Thoracic aorta (tissue), 2 donors: ENCODE data around the gene ABCB11. TPM values are rescaled to one million over a fixed set of nuclear protein-coding genes. Genes with fewer than 3 reads are reported as not detected.

Experiments
- ATAC-seq: fragments of 150-250 bp; one replicate; pipeline ENCODE4 v1.8.0; 2017; ENCODE audit warnings: low read depth; ENCODE audit not compliant: insufficient number of reproducible peaks, low FRiP score
- DNase-seq: peaks from one replicate; pipeline ENCODE4 v3.0.0-alpha.2; 2020; ENCODE audit warnings: low spot score
- H3K27ac ChIP-seq, 2 donors: fragments of 200-600 bp; sonication (generic); 1 replicate in 1 of 2; 2 replicates in 1 of 2; pipeline ENCODE4 v1.5.1; 2016; ENCODE audit warnings: mild to moderate bottlenecking in 2 of 2, moderate library complexity in 2 of 2
- H3K27me3 ChIP-seq: fragments of 200-600 bp; sonication (generic); replicated peaks from 2 replicates; pipeline ENCODE4 v1.6.0; 2016; ENCODE audit warnings: mild to moderate bottlenecking; ENCODE audit not compliant: insufficient read depth
- H3K36me3 ChIP-seq: fragments of 200-600 bp; sonication (generic); one replicate; pipeline ENCODE4 v1.5.1; 2016
- H3K4me1 ChIP-seq, 2 donors: fragments of 200-600 bp; sonication (generic); 1 replicate in 1 of 2; 2 replicates in 1 of 2; pipeline versions ENCODE4 v1.5.1 to v1.6.0; 2016; ENCODE audit warnings: low read depth in 2 of 2, mild to moderate bottlenecking in 1 of 2; ENCODE audit not compliant: control insufficient read depth in 1 of 2
- H3K4me3 ChIP-seq: fragments of 200-600 bp; sonication (generic); 2 replicates; pipeline ENCODE4 v1.5.1; 2016; ENCODE audit warnings: mild to moderate bottlenecking
- H3K9me3 ChIP-seq: fragments of 200-600 bp; sonication (generic); 2 replicates; pipeline ENCODE4 v1.5.1; 2016
- total RNA-seq, 2 donors: library from RNA; depleted of rRNA; stranded (reverse); fragments of >200 nt; gene quantifications; one replicate each; pipeline versions ENCODE4 v1.1.0 to v1.2.3, GENCODE V29; 2016
- TF ChIP-seq, protein P1 (sequence below): fragments of 200-600 bp; sonication (generic); IDR thresholded peaks from one replicate; pipeline ENCODE4 v1.5.1; 2019; ENCODE audit warnings: antibody characterized with exemption

Gene ABCB11
- total RNA-seq, 2 donors from 2014 or later = not detected

DNA sequence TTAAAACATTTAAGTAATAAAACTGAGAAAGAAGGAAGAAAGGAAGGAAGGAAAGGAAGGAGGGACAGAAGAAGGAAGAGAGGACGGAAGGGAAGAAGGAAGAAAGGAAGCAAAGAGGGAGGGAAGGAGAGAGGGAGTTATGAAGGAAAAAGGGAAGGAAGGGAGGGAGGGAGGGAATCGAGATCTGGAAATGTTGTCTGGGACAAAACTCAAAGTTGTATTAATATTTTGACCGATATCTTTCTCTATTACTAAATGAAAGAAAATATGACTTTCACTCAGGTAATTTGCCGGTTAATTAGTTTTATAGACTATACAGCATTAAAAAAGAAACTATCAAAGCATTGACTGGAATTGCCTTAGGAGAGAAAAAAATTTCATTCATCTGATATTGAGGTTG is 85.6 kb downstream of the ABCB11 start:
- DNase-seq (no peak), ATAC-seq (no peak)
- no peaks in the 10 kb centered on the region for H3K27me3 ChIP-seq
- no peaks in the 10 kb centered on the region for H3K36me3 ChIP-seq
- no peak overlapping the region for H3K27ac ChIP-seq
- no peaks in the 10 kb centered on the region for H3K4me1 ChIP-seq
- H3K9me3 ChIP-seq = no peaks in the 10 kb centered on the region
- TF ChIP-seq, protein P1, sequence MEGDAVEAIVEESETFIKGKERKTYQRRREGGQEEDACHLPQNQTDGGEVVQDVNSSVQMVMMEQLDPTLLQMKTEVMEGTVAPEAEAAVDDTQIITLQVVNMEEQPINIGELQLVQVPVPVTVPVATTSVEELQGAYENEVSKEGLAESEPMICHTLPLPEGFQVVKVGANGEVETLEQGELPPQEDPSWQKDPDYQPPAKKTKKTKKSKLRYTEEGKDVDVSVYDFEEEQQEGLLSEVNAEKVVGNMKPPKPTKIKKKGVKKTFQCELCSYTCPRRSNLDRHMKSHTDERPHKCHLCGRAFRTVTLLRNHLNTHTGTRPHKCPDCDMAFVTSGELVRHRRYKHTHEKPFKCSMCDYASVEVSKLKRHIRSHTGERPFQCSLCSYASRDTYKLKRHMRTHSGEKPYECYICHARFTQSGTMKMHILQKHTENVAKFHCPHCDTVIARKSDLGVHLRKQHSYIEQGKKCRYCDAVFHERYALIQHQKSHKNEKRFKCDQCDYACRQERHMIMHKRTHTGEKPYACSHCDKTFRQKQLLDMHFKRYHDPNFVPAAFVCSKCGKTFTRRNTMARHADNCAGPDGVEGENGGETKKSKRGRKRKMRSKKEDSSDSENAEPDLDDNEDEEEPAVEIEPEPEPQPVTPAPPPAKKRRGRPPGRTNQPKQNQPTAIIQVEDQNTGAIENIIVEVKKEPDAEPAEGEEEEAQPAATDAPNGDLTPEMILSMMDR = no peak
- no peak overlapping the region for H3K4me3 ChIP-seq

DNA sequence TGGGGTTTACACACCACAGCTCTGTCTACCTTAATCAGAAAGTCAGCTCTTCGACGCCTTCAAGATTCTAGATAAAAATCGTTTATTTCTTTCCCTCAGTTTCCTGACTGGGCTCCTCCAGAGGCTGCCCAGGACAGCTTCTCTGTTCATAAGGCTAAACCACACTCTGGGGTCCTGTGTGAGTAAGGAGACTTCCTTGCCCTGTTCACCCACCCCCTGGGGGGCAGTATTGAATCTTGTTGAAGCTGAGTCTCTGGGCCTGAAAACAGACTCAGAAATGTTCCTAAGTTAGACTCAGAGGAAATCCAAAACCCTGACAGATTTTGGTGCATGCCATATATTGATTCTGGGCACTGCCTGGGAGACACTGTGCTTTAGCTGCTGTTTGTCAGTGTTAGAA is 87.1 kb downstream of the ABCB11 start:
- no peaks in the 10 kb centered on the region for H3K4me1 ChIP-seq
- no peak overlapping the region for H3K27ac ChIP-seq
- no peak overlapping the region for H3K4me3 ChIP-seq
- ATAC-seq (no peak), DNase-seq (no peak)
- H3K9me3 ChIP-seq = no peaks in the 10 kb centered on the region
- no peaks in the 10 kb centered on the region for H3K36me3 ChIP-seq
- no peaks in the 10 kb centered on the region for H3K27me3 ChIP-seq
- TF ChIP-seq, protein P1 = no peak

DNA sequence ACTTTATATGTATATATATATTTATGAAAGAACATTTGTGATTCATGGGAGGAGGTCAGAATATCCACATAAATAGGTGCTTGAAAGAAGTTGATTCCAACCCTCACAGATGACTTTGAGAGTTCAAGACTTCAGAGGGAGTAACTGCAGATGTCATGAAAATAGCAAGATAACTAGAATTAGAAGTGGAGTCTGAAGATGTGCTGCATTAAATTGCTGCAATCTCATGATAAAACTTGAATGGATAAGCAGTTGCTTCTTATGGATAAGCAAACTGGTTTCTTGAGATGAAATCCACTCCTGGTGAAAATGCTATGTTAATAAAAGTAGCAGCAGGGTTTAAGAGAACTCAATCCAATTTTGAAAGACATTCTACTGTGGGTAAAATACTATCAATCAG is 89.8 kb downstream of the ABCB11 start:
- Histone ChIP-seq H3K9me3 (no peaks in the 10 kb centered on the region), H3K27ac (no peak overlapping the region), H3K4me3 (no peak overlapping the region), H3K36me3 (no peaks in the 10 kb centered on the region), H3K4me1 (no peaks in the 10 kb centered on the region), H3K27me3 (no peaks in the 10 kb centered on the region)
- TF ChIP-seq, protein P1 = no peak
- no peak for DNase-seq
- ATAC-seq = no peak

DNA sequence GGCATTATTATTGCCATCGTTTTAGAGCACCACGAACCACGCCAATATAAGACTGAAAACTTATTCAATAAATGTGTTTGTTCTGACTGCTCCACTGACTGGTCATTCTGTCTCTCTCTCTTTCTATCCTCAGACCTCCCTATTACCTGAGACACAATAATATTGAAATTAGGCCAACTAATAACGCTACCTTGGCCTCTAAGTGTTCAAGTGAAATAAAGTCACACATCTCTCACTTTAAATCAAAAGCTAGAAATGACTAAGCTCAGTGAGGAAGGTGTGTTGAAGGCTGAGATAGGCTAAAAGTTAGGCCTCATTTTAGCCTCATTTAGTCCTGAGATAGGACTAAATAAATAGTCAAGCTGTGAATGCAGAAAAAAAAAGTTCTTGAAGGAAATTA is 91.2 kb downstream of the ABCB11 start:
- DNase-seq (no peak), ATAC-seq (no peak)
- Histone ChIP-seq H3K4me3 (no peak overlapping the region), H3K36me3 (no peaks in the 10 kb centered on the region), H3K27ac (no peak overlapping the region), H3K27me3 (no peaks in the 10 kb centered on the region), H3K9me3 (no peaks in the 10 kb centered on the region), H3K4me1 (no peaks in the 10 kb centered on the region)
- TF ChIP-seq, protein P1 = no peak

DNA sequence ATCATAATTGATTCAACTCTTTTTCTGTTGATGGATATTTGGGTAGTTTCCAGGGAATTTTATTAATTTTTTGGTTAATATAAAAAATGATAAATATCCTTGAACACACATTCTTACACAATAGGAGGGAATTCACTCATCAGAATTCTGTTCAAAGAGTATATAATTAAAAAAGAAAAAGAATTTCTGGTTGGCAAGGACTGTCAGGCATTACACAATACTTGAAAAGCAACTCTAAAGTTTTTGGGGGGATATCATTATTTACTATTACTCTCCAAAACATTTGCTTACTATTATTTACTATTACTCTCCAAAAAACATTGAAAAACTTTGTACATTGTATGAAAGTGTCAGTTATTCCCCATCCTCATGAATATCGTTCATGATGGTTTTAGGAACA is 92.1 kb downstream of the ABCB11 start:
- no peak for ATAC-seq
- Histone ChIP-seq H3K4me3 (no peak overlapping the region), H3K27me3 (no peaks in the 10 kb centered on the region), H3K27ac (no peak overlapping the region), H3K9me3 (no peaks in the 10 kb centered on the region), H3K4me1 (no peaks in the 10 kb centered on the region), H3K36me3 (no peaks in the 10 kb centered on the region)
- TF ChIP-seq, protein P1 = no peak
- no peak for DNase-seq
